GM13976 (cell line): ENCODE data around the gene NDUFS2.

Experiments
- DNase-seq: peaks from one replicate; pipeline ENCODE4 v3.0.0; 2012; ENCODE audit warnings: low spot score
- CTCF ChIP-seq: IDR thresholded peaks from 2 replicates; pipeline ENCODE4 v1.5.1; 2012; ENCODE audit warnings: borderline replicate concordance, mild to moderate bottlenecking; ENCODE audit not compliant: insufficient read depth; ENCODE audit errors: extremely low read depth, missing control alignments, control extremely low read depth
- in situ Hi-C: fragments of 300-500 bp; cut with MboI; formaldehyde crosslinking; loops from one replicate; pipeline ENCODE4 v1.12.0; 2022; ENCODE audit warnings: low sequenced_read_pairs, mixed read lengths, inconsistent platforms; ENCODE audit not compliant: unreplicated experiment

Gene NDUFS2

GRCh38 chr1:161159087-161159912 is 42.9 kb upstream of the NDUFS2 start, which contains the start of gene USP21:
Gene USP21 (plus strand): TSS chr1:161159500. CDS start chr1:161160641, 1,141 bp downstream.
- peak; percentile 97 for DNase-seq
- in situ Hi-C loops = no loop called here
- no peak for TF ChIP-seq CTCF

GRCh38 chr1:161159913-161160243 is 42.3 kb upstream of the NDUFS2 start:
- in situ Hi-C loops = no loop called here
- DNase-seq = no peak
- no peak for TF ChIP-seq CTCF

- in situ Hi-C loops = no loop called here
- TF ChIP-seq CTCF = no peak
- no peak for DNase-seq
Measured at GRCh38 chr1:161160671-161161145, 41.5 kb upstream of the NDUFS2 start.

GRCh38 chr1:161161652-161162051 is 40.5 kb upstream of the NDUFS2 start:
- TF ChIP-seq CTCF = no peak
- in situ Hi-C loops = no loop called here

GRCh38 chr1:161162052-161162451 is 40.1 kb upstream of the NDUFS2 start:
- no peak for TF ChIP-seq CTCF
- in situ Hi-C loops = no loop called here
- DNase-seq = no peak

More at GRCh38 chr1:161161652-161162051, 40.5 kb upstream of the NDUFS2 start:
- DNase-seq = no peak

GRCh38 chr1:161162806-161163205 is 39.4 kb upstream of the NDUFS2 start:
- in situ Hi-C loops = no loop called here
- TF ChIP-seq CTCF = no peak
- no peak for DNase-seq

GRCh38 chr1:161163793-161164192 is 38.4 kb upstream of the NDUFS2 start:
- no peak for DNase-seq
- TF ChIP-seq CTCF = no peak
- in situ Hi-C loops = no loop called here
